Astrocyte (in vitro differentiated cells and primary cell): ENCODE measurements around the gene ZFHX3. TPM values are rescaled to one million over a fixed set of nuclear protein-coding genes. Genes with fewer than 3 reads are reported as not detected.

ENCODE experiments used
- DNase-seq: peaks from one replicate; pipeline ENCODE4 v3.0.0-alpha.2; 2010; ENCODE audit warnings: low read depth
- FAIRE-seq: peaks from 2 replicates; lab custom pipeline; 2011; peaks lifted over from hg19 to GRCh38; lab: Jason Lieb, UNC
- H2AFZ ChIP-seq: 2 replicates; pipeline ENCODE4 v1.6.0; 2012; ENCODE audit warnings: low read depth, low read length, inconsistent platforms
- H3K27ac ChIP-seq: 2 replicates; pipeline ENCODE4 v1.5.1; 2011; ENCODE audit warnings: low read depth, low read length, inconsistent platforms
- H3K27me3 ChIP-seq: 2 replicates; pipeline ENCODE4 v1.6.0; 2011; ENCODE audit warnings: low read length, inconsistent platforms; ENCODE audit not compliant: insufficient read depth
- H3K36me3 ChIP-seq: 2 replicates; pipeline ENCODE4 v1.5.1; 2011; ENCODE audit warnings: low read length, inconsistent platforms; ENCODE audit not compliant: insufficient read depth
- H3K4me1 ChIP-seq: 2 replicates; pipeline ENCODE4 v1.5.1; 2011; ENCODE audit warnings: low read length, inconsistent platforms; ENCODE audit not compliant: insufficient read depth
- H3K4me2 ChIP-seq: 2 replicates; pipeline ENCODE4 v1.6.0; 2012; ENCODE audit warnings: low read length, inconsistent platforms
- H3K4me3 ChIP-seq: 2 replicates; pipeline ENCODE4 v1.5.1; 2011; ENCODE audit warnings: low read depth, mild to moderate bottlenecking, low read length, inconsistent platforms; ENCODE audit not compliant: insufficient read depth
- H3K79me2 ChIP-seq: 2 replicates; pipeline ENCODE4 v1.6.0; 2012; ENCODE audit warnings: mild to moderate bottlenecking, low read length, inconsistent platforms; ENCODE audit not compliant: insufficient read depth
- H3K9ac ChIP-seq: 2 replicates; pipeline ENCODE4 v1.6.0; 2012; ENCODE audit warnings: mild to moderate bottlenecking, low read length, inconsistent platforms
- H3K9me3 ChIP-seq: 2 replicates; pipeline ENCODE4 v1.5.1; 2012; ENCODE audit warnings: low read depth, mild to moderate bottlenecking, low read length, inconsistent platforms; ENCODE audit not compliant: insufficient read depth
- H4K20me1 ChIP-seq: 2 replicates; pipeline ENCODE4 v1.6.0; 2012; ENCODE audit warnings: low read length, inconsistent platforms; ENCODE audit not compliant: insufficient read depth
- H3K27ac Mint-ChIP-seq: one replicate; pipeline ENCODE4 v1.8.0; 2021; ENCODE audit warnings: mild to moderate bottlenecking, mixed read lengths; ENCODE audit not compliant: unreplicated experiment
- H3K27me3 Mint-ChIP-seq: one replicate; pipeline ENCODE4 v1.8.0; 2021; ENCODE audit warnings: low read depth, mixed read lengths; ENCODE audit not compliant: unreplicated experiment
- H3K36me3 Mint-ChIP-seq: one replicate; pipeline ENCODE4 v1.8.0; 2021; ENCODE audit warnings: low read depth, mixed read lengths; ENCODE audit not compliant: unreplicated experiment
- H3K4me1 Mint-ChIP-seq: one replicate; pipeline ENCODE4 v1.8.0; 2021; ENCODE audit warnings: low read depth, mixed read lengths; ENCODE audit not compliant: unreplicated experiment
- H3K4me3 Mint-ChIP-seq: one replicate; pipeline ENCODE4 v1.8.0; 2021; ENCODE audit warnings: mild to moderate bottlenecking, moderate library complexity, mixed read lengths; ENCODE audit not compliant: unreplicated experiment
- H3K9me3 Mint-ChIP-seq: one replicate; pipeline ENCODE4 v1.8.0; 2021; ENCODE audit warnings: mild to moderate bottlenecking, mixed read lengths; ENCODE audit not compliant: unreplicated experiment
- EZH2 ChIP-seq: IDR thresholded peaks from 2 replicates; pipeline ENCODE4 v1.6.1; 2012; ENCODE audit warnings: mild to moderate bottlenecking, low read length, inconsistent platforms; ENCODE audit not compliant: insufficient read depth
- total RNA-seq: library from RNA; stranded (reverse); gene quantifications from 2 replicates; pipeline ENCODE4 v1.2.1, GENCODE V29; 2021
- TF ChIP-seq, protein P1 (sequence below): IDR thresholded peaks from 2 replicates; pipeline ENCODE4 v1.5.1; 2011; ENCODE audit warnings: low read depth, mild to moderate bottlenecking, inconsistent platforms, low read length, moderate library complexity; ENCODE audit not compliant: insufficient read depth

ZFHX3 gene
- total RNA-seq, 1 donor from 2014 or later, result 19.7 TPM

DNA sequence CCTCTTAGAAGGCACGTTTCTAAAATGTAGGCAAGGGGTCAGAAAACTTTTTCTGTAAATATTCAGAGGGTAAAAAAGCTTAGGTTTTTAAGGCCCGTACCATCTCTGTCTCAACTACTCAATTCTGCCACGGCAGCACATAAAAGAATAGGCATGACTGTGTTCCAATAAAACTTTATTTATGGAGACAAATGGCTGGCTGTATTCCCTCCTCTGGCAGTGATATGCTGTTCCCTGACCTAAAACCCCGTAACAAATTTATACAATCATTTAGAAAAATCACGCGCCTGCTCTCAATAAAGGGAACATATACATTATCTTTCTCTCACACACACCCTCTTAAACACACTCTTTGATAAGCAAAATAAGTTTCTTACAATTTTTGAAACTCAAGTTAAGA, 138.7 kb downstream of the ZFHX3 start:
- Histone ChIP-seq H3K4me3 (no peak overlapping the region), H2AFZ (no peak overlapping the region), H3K9me3 (no peaks in the 10 kb centered on the region), H3K27ac (no peak overlapping the region), H3K4me2 (no peak overlapping the region), H3K9ac (no peak overlapping the region), H3K27me3 (no peaks in the 10 kb centered on the region), H3K36me3 (no peaks in the 10 kb centered on the region), H4K20me1 (peaks cover 50% of the 10 kb centered on the region), H3K4me1 (peaks cover 10% of the 10 kb centered on the region), H3K79me2 (peaks cover 24% of the 10 kb centered on the region)
- FAIRE-seq (no peak), DNase-seq (no peak)
- peaks cover 2% of the 10 kb centered on the region for H3K27me3 Mint-ChIP-seq
- H3K4me1 Mint-ChIP-seq, result peaks cover 16% of the 10 kb centered on the region
- no peak overlapping the region for H3K27ac Mint-ChIP-seq
- H3K36me3 Mint-ChIP-seq, result peaks cover 3% of the 10 kb centered on the region
- H3K9me3 Mint-ChIP-seq, result no peaks in the 10 kb centered on the region
- no peak overlapping the region for H3K4me3 Mint-ChIP-seq
- TF ChIP-seq, protein P1, sequence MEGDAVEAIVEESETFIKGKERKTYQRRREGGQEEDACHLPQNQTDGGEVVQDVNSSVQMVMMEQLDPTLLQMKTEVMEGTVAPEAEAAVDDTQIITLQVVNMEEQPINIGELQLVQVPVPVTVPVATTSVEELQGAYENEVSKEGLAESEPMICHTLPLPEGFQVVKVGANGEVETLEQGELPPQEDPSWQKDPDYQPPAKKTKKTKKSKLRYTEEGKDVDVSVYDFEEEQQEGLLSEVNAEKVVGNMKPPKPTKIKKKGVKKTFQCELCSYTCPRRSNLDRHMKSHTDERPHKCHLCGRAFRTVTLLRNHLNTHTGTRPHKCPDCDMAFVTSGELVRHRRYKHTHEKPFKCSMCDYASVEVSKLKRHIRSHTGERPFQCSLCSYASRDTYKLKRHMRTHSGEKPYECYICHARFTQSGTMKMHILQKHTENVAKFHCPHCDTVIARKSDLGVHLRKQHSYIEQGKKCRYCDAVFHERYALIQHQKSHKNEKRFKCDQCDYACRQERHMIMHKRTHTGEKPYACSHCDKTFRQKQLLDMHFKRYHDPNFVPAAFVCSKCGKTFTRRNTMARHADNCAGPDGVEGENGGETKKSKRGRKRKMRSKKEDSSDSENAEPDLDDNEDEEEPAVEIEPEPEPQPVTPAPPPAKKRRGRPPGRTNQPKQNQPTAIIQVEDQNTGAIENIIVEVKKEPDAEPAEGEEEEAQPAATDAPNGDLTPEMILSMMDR, result no peak
- TF ChIP-seq EZH2, result no peak

DNA sequence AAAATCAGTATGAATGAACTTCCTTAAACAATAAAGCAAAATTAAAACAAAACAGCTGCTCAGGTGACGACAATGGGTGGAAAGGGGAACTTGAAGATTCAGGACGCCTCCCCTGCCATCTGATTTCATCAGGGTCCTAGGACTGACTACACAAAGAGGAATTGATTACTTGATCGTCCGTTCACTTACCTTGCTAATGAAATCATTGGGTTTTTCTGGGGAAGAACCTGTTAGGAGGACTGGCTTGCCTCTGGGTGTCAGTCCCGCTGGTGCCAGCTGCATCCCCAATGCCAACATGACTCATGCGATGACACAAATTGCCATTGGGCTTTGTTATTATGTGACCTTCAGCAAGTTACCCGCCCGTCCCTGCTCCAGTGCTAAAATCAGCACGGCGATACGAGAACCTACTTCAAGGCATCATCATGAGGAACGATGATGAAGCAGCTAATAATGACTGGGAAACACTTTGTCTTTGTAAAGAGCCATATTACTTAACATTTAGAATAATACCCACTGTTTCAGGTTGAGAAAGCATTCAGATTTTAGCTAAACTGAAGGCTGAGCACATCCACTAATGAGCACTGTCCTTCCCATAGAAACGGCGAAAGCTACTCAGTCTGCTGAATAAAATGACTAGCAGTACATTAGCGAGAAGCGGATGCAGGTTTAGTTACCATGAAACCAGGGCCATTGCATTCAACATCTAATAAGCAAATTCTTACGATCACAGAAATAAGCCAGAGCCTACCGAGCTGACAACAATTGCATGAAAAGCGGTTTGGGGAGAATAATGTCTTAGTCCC, 139.4 kb downstream of the ZFHX3 start:
- H3K4me1 ChIP-seq, result peaks cover 10% of the 10 kb centered on the region
- FAIRE-seq (no peak), DNase-seq (no peak)
- no peak overlapping the region for H3K27ac Mint-ChIP-seq
- peaks cover 18% of the 10 kb centered on the region for H3K79me2 ChIP-seq
- H3K4me2 ChIP-seq, result no peak overlapping the region
- H3K4me3 Mint-ChIP-seq, result no peak overlapping the region
- no peak overlapping the region for H2AFZ ChIP-seq
- H4K20me1 ChIP-seq, result peaks cover 48% of the 10 kb centered on the region
- H3K27me3 ChIP-seq, result no peaks in the 10 kb centered on the region
- no peak overlapping the region for H3K27ac ChIP-seq
- no peak overlapping the region for H3K9ac ChIP-seq
- H3K9me3 ChIP-seq, result no peaks in the 10 kb centered on the region
- H3K4me3 ChIP-seq, result no peak overlapping the region
- H3K36me3 Mint-ChIP-seq, result peaks cover 3% of the 10 kb centered on the region
- H3K36me3 ChIP-seq, result no peaks in the 10 kb centered on the region
- H3K9me3 Mint-ChIP-seq, result no peaks in the 10 kb centered on the region
- peaks cover 2% of the 10 kb centered on the region for H3K27me3 Mint-ChIP-seq
- TF ChIP-seq, protein P1, result no peak
- H3K4me1 Mint-ChIP-seq, result peaks cover 13% of the 10 kb centered on the region

DNA sequence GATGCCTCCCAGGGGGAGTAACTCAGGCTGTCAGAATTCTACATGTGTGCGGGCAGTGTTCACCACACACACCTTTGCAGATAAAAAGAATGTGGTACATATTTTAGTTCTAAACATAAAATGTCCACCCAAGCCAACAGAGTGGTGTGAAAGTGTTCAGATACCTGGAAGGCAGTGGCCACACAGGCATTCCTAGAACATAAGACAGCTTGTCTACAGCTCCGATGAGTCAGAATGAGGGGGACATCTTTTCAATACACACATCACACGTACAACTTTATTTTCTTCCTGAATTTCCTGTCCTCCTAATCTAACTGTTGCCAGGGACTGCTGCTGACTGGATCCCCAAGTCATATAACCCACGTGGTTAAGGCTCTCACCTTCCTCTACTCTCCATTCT, 142.3 kb downstream of the ZFHX3 start:
- Mint-ChIP-seq H3K9me3 (no peaks in the 10 kb centered on the region), H3K27me3 (peaks cover 6% of the 10 kb centered on the region), H3K36me3 (peaks cover 15% of the 10 kb centered on the region), H3K4me3 (no peak overlapping the region), H3K27ac (peak overlapping the region; percentile 82), H3K4me1 (peaks cover 13% of the 10 kb centered on the region)
- Histone ChIP-seq H3K4me2 (peak overlapping the region; percentile 43), H3K9me3 (no peaks in the 10 kb centered on the region), H3K79me2 (peaks cover 21% of the 10 kb centered on the region), H3K27me3 (no peaks in the 10 kb centered on the region), H3K9ac (no peak overlapping the region), H3K4me3 (no peak overlapping the region), H4K20me1 (peaks cover 34% of the 10 kb centered on the region), H2AFZ (no peak overlapping the region), H3K36me3 (no peaks in the 10 kb centered on the region), H3K27ac (peak overlapping the region; percentile 31), H3K4me1 (peaks cover 10% of the 10 kb centered on the region)
- peak; percentile 85 for FAIRE-seq
- TF ChIP-seq EZH2, result no peak
- TF ChIP-seq, protein P1, result no peak
- peak; percentile 70 for DNase-seq
